Kidney glomerular epithelial cell (primary cell): Measurements from ENCODE around the gene ZNF331.
"Not testable (repeated sequence)": the region's sequence is repeated elsewhere in the genome, so short reads cannot be mapped to it uniquely, and the experiment has no call there.

Experiments used
- DNase-seq: peaks from one replicate; lab custom pipeline; 2025; lab: John Stamatoyannopoulos, UW

The ZNF331 gene

DNA sequence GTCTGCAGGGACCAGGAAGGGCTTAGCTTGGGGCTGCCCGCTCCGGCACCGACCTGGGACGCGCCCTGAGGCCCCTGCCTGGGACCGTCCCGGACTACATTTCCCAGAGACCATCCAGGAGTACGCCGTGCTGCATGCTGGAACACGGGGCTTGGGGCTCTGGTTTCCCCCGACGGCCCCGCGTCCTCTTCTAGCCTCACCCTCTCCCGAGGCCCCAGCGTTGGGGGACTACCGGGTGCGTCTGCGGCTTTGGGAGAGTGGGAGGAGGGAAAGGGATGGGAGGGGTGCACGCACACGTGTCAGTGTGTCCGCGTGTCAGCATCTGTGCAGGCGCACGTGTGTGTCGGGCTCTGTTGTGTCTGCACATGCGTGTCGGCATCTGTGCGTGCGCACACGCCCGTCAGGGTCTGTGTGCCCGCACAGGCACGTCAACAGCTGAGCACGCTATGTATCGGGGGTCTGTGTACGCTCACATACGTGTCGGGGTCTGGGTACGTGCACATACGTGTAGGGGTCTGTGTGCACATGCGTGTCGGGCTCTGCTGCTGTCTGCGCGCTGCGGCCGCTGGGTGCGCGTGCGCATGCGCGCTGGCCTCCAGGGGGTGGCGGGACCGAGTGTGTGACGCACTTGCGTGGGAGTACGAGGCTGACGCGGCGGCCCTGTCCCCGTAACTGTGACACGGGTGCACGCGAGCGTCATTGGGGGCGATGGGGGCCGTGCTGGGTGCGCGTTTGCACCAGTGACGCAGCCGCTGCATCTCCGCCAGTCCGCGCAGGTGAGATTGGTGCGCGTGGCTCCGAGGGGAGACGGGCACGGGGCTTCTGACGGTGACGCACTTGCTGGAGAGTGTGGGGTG is at the start of gene ZNF331:
ZNF331 (plus strand) TSS at position 625 of the 857 bp plus-strand sequence. CDS start 31,232 bp downstream, outside the sequence.
- peak; percentile 19 for DNase-seq

DNA sequence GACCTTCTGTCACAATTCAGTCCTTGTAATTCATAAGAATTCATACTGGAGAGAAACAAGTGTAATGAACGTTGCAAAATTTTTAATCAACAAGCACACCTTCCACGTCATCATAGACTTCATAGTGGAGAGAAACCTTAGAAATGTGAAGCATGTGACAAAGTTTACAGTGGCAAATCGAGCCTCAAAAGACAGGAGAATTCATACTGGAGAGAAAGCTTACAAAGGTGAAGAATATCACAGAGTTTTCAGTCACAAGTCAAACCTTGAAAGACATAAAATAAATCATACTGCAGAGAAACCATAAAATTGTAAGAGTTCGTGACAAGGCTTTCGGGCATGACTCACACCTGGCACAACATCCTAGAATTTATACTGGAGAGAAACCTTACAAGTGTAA is 45.8 kb upstream of the ZNF331 start:
- no peak for DNase-seq

GRCh38 chr19:53497311-53498023 is 40.5 kb upstream of the ZNF331 start:
- not testable (repeated sequence) for DNase-seq

DNA sequence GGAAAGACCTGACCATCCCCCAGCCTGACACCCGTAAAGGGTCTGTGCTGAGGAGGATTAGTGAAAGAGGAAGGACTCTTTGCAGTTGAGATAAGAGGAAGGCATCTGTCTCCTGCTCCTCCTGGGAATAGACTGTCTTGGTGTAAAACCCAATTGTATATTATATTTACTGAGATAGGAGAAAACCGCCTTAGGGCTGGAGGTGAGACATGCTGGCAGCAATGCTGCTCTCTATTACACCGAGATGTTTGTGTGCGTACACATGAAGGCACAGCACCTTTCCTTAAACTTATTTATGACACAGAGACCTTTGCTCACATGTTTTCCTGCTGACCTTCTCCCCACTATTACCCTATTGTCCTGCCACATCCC is 39.9 kb upstream of the ZNF331 start:
- not testable (repeated sequence) for DNase-seq

DNA sequence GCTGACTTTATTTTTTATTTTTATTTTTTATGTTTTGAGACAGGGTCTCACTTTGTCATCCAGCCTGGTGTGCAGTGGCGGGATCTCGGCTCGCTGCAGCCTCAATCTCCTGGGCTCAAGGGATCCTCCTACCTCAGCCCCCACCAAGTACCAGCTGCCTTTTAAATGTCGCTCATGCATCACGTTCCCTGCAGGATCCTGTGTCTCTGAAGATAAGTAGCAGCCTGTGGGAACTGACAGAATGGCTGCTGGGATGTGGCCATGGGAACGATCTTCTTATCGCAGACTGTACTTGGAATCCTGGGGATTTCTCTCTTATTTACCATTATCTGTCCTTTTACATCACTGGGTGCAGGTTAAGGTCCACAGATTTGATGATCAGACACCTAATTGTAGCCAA is 34.8 kb upstream of the ZNF331 start:
- DNase-seq, result not testable (repeated sequence)

DNA sequence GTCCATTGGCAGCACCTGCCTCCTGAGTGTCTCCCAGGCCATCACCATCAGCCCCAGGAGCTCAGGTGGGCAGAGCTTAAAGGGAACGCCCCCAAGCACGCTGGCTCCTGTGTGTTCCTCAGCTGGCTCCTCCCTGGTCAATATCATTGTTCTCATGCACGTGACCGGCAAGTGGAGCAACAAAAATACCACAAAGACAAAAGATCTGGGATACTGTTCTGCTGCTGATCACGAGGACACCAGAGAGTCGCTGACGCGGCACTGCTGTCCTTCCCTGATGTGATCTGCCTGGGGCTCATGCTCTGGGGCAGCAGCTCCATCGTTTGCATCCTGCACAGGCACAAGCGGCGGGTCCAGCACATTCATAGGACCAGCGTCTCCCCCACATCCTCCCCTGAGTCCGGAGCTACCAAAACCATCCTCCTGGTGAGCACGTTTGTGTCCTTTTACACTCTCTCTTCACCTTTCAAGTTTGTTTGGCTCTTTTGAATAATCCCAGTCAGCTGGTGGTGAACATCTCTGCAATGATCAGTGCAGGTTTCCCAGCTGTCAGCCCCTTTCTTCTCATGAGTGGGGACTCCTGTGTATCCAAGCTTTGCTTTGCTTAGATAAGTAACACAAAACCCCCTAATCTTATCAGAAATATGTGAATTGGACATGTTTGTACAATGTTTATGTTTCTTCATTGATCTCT is 34.1 kb upstream of the ZNF331 start:
- DNase-seq, result not testable (repeated sequence)

GRCh38 chr19:53504365-53504703 is 33.6 kb upstream of the ZNF331 start:
- DNase-seq, result not testable (repeated sequence)

GRCh38 chr19:53504885-53505284 is 33.1 kb upstream of the ZNF331 start:
- DNase-seq, result no peak

DNA sequence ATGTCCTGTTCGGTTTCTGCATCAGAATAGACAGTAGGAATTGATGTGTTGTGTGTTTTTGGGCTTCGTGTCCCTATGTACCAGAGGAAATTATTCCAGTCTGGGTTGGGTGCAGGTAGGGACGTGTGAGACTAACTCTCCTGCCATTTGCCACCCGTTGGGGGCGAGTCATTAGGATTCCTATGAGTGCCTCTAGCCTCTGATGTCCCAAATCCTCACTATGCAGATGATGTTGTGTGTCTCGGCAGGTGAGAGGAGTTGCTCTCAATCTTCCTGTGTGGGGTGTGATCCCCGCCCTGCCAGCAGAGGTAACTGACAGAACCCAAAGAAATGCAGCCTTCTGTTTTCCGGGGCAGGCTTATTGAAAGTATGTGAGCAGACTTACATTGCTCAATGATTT is 31.2 kb upstream of the ZNF331 start:
- no peak for DNase-seq

- DNase-seq, result no peak
Observed at GRCh38 chr19:53507523-53508442, 30.2 kb upstream of the ZNF331 start.

DNA sequence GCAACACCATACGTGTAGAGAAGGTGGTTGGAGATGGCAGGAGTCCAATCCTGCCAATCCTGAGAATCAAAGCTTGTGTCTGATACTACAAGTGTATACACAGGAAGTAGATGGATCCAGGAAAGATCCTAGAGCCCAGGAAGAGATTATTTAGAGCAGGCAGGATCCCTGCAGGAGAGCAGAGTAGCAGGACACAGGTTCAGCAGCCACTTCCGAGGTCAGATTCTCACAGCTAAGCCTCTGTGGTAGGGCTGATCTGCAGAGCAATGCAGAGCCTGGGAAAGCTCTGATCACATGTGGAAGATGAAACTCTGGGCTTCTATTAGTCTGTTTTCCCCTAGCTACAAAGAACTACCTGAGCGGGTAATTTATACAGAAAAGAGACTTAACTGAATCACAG is 28.5 kb upstream of the ZNF331 start:
- DNase-seq, result no peak

- DNase-seq, result no peak
Observed at GRCh38 chr19:53509845-53510244, 28.1 kb upstream of the ZNF331 start.

DNA sequence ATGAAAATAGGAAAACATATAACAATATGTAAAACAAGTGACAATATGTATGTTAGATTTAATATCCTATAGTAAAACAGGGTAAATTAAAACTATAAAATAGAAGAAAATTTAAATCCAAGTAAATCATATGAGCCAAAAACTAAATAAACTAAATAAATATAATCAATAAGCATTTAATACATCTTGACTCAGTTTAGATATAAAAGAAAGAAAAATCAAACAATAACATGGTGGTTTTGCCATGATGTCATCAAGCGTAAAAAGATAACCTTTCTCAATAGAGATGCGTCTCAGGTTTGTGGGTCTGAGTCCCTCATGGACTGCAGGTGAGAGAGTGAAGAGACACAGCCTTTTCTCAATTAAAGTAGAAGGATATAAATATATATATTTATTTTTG is 26.6 kb upstream of the ZNF331 start:
- no peak for DNase-seq

DNA sequence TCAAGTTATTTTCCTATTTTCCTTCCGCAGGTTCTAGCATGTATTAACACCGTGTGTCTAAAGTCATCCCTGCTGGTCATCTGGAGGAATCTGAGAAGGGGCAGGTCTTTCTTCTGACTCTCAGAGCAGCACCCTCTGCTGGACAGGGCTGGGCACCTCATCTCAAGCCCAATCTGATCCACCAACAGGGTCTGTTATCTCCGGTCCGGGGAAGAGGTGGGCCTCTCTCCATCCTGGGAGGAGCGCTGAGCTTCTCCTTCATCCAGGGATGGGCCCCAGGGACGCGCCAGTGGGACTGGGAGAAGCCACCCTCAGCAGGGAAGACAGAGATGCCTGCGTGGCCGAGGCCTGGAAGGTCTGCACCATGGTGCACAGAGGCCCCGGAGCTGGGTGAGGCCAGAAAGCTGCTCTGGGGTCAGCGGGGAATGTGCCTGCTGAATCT is 26.0 kb upstream of the ZNF331 start:
- DNase-seq, result peak; percentile 16

GRCh38 chr19:53515047-53515446 is 22.9 kb upstream of the ZNF331 start:
- not testable (repeated sequence) for DNase-seq

DNA sequence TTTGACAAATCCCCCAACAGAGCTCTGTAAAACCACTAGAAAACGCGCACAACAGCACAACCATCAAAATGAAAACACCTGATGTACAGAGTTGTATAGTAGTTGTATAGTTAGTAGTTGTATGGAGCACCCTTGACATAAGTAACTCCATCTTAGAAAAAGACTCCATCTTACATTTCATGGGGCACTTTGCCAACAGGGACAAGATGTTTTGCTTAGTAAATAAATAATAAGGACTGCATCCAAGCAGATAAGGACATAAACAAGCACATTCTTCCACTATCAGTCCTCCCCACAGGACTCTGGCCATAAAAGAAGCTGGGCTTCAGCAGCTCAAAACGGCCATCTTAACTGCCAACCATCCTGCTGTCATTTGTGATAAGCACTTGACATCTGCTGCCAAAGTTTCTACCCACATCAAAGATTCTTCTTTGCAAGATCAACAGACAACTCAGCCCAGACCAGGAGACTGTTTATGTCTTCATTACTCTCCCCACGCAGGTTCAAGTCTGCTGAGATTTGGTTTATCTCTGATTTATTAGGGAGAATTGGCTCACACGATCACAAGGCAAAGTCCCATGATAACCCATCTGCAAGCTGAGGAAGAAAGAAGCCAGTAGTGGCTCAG is 20.7 kb upstream of the ZNF331 start:
- no peak for DNase-seq

DNA sequence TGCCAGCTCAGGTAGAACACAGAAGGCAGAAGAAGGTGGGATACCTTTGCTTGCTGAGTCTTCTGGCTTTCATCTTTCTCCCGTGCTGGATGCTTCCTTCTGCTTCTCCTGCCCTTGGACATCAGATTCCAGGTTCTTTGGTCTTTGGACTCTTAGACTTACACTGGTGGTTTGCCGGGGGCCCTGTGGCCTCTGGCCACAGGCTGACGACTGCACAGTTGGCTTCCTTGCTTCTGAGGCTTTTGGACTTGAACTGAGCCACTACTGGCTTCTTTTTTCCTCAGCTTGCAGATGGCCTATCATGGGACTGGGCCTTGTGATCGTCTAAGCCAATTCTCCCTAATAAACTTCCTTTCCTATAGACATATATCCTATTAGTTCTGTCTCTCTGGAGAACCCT is 19.8 kb upstream of the ZNF331 start:
- no peak for DNase-seq

DNA sequence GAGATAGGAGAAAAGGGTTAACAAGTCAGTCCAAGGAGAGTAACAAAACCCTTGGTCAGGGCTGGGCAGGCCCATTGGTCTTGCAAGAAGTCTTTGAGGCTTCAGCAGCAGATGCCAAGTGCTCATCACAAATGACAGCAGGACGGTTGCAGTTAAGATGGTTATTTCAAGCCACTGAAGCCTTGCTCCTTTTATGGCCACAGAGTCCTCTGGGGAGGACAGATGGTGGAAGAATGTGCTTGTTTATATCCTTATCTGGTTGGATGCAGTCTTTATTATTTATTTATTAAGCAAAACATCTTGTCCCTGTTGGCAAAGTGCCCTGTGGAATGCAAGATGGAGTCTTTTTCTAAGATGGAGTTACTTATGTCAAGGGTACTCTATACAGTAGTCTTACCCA is 19.2 kb upstream of the ZNF331 start:
- DNase-seq, result no peak

DNA sequence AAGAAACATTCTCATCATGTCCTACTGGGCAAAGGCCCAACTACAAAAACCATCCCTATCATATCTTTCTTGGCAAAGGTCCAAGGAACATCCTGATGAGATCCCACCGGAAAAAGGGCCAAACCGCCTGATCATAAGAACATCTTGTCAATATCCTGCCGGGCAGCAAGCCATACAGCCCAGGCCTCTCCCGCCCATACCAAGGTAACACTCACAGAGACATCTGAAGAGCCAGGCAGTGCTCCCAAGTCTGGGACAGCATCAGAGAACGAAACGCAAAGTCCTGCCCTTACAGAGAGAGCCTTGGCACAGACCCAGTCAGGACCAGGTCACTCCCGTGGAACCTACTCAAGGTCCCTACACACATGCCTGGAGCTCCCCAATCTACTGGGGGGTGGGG is 18.5 kb upstream of the ZNF331 start:
- no peak for DNase-seq

- no peak for DNase-seq
Observed at GRCh38 chr19:53520163-53520546, 17.8 kb upstream of the ZNF331 start.
